H1 (cell line): ENCODE measurements around the gene MMEL1.

Experiments
- CHD2 ChIP-seq: IDR thresholded peaks from 2 replicates; pipeline ENCODE4 v1.6.1; 2012; ENCODE audit warnings: low read length, improper control_type of control experiment
- EZH2 ChIP-seq: fragments of 200-600 bp; sonication (generic); IDR thresholded peaks from 2 replicates; pipeline ENCODE4 v1.7.1; 2012; ENCODE audit warnings: low read depth, mild to moderate bottlenecking, moderate library complexity, low read length, inconsistent platforms; ENCODE audit not compliant: severe bottlenecking
- POLR2A ChIP-seq, 2 experiments: IDR thresholded peaks; 1 replicate in 1 of 2; 2 replicates in 1 of 2; pipeline ENCODE4 v1.6.1; 2011; ENCODE audit warnings: low read depth in 2 of 2, low read length in 2 of 2, mild to moderate bottlenecking in 2 of 2; ENCODE audit errors: control extremely low read depth in 1 of 2
- POLR2AphosphoS5 ChIP-seq: IDR thresholded peaks from 2 replicates; pipeline ENCODE4 v1.6.1; 2011; ENCODE audit warnings: low read depth, low read length
- RAD21 ChIP-seq, 2 experiments: IDR thresholded peaks in 1 of 2; conservative IDR thresholded peaks in 1 of 2; 2 replicates each; pipeline ENCODE4 v1.6.1; 2011; ENCODE audit warnings: low read depth in 2 of 2, low read length in 2 of 2, improper control_type of control experiment in 1 of 2, inconsistent platforms in 1 of 2, mild to moderate bottlenecking in 1 of 2, moderate library complexity in 1 of 2
- TF ChIP-seq, protein P1 (sequence below): IDR thresholded peaks from 2 replicates; pipeline ENCODE4 v1.6.1; 2012; ENCODE audit warnings: inconsistent platforms
- TF ChIP-seq, protein P2 (sequence below), 3 experiments: IDR thresholded peaks; 1 replicate in 2 of 3; 2 replicates in 1 of 3; pipeline versions ENCODE4 v1.5.1 to v1.6.1; 2011; ENCODE audit warnings: low read length in 3 of 3, mild to moderate bottlenecking in 3 of 3, inconsistent platforms in 2 of 3, low read depth in 1 of 3, moderate library complexity in 1 of 3; ENCODE audit not compliant: insufficient read depth in 1 of 3; ENCODE audit errors: control extremely low read depth in 1 of 3
- TF ChIP-seq, protein P3 (sequence below): IDR thresholded peaks from 2 replicates; pipeline ENCODE4 v1.6.1; 2011; ENCODE audit warnings: low read length, improper control_type of control experiment
- TF ChIP-seq, protein P4 (sequence below): IDR thresholded peaks from 2 replicates; pipeline ENCODE4 v1.6.1; 2011; ENCODE audit warnings: low read depth, mild to moderate bottlenecking, low read length; ENCODE audit not compliant: insufficient read depth

DNA sequence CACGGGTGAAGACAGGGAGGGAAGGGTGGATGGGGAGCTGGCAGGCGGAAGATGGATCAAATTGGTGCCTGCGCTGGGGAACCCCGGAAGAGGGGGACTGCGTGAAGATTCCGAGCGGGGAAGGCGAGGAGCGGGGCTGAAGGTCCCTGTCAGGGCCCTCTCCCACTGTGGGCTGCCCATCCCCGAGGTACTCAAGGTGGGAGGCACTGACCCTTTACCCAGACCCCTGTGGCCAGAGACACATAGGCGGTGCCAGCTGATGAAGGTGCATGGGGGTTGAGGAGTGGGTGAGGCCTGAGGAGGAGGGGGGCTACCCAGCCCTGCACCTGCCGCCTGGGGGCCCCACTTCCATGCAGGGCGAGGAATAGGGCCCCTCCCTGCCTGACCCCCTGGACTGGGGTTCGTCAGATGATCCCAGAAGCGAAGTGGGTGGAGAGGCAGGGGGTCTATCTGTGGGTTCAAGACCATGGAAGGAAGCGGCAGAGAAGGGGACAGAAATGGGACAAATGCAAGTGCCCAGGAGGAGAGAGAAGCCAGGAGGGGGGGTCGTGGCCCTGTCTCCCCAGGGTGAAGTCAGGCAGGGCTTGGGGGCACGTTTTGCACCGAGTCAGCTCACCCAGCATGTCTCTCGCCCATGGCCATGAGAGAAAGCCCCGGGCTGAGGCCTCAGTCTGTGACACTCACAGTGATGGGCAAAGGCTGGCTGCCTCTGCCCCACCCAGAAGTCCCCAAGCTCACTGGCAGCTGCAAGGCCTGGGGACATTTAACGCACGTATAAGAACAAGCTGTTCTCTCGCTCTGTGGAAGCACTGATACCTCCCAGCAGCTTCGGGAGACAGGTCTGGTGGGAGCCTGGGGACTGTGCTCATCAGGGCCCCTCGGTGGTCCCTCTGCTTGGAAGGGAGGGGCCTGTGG, 7.0 kb upstream of the MMEL1 start:
- TF ChIP-seq, protein P1, sequence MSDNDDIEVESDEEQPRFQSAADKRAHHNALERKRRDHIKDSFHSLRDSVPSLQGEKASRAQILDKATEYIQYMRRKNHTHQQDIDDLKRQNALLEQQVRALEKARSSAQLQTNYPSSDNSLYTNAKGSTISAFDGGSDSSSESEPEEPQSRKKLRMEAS: no peak
- no peak for TF ChIP-seq CHD2
- TF ChIP-seq, protein P2, sequence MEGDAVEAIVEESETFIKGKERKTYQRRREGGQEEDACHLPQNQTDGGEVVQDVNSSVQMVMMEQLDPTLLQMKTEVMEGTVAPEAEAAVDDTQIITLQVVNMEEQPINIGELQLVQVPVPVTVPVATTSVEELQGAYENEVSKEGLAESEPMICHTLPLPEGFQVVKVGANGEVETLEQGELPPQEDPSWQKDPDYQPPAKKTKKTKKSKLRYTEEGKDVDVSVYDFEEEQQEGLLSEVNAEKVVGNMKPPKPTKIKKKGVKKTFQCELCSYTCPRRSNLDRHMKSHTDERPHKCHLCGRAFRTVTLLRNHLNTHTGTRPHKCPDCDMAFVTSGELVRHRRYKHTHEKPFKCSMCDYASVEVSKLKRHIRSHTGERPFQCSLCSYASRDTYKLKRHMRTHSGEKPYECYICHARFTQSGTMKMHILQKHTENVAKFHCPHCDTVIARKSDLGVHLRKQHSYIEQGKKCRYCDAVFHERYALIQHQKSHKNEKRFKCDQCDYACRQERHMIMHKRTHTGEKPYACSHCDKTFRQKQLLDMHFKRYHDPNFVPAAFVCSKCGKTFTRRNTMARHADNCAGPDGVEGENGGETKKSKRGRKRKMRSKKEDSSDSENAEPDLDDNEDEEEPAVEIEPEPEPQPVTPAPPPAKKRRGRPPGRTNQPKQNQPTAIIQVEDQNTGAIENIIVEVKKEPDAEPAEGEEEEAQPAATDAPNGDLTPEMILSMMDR (IDR thresholded peaks at IDR 0.05; ENCODE audit: control extremely low read depth in 1 of 3, insufficient read depth in 1 of 3, low read depth in 1 of 3, low read length in 3 of 3): no peak
- no peak for TF ChIP-seq EZH2
- no peak for TF ChIP-seq POLR2A (IDR thresholded peaks at IDR 0.05; ENCODE audit: control extremely low read depth in 1 of 2, low read depth in 2 of 2, low read length in 2 of 2)
- TF ChIP-seq, protein P3, sequence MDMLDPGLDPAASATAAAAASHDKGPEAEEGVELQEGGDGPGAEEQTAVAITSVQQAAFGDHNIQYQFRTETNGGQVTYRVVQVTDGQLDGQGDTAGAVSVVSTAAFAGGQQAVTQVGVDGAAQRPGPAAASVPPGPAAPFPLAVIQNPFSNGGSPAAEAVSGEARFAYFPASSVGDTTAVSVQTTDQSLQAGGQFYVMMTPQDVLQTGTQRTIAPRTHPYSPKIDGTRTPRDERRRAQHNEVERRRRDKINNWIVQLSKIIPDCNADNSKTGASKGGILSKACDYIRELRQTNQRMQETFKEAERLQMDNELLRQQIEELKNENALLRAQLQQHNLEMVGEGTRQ: no peak
- TF ChIP-seq, protein P4, sequence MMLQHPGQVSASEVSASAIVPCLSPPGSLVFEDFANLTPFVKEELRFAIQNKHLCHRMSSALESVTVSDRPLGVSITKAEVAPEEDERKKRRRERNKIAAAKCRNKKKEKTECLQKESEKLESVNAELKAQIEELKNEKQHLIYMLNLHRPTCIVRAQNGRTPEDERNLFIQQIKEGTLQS: no peak
- TF ChIP-seq RAD21 (IDR thresholded peaks at IDR 0.05 in 1 of 2, conservative IDR thresholded peaks at IDR 0.05 in 1 of 2; ENCODE audit: low read depth in 2 of 2, low read length in 2 of 2): no peak
- TF ChIP-seq POLR2AphosphoS5: no peak
